Fibroblast of mammary gland (primary cell): Measurements from ENCODE around the gene RAMAC.
"Not testable (repeated sequence)": the region's sequence is repeated elsewhere in the genome, so short reads cannot be mapped to it uniquely, and the experiment has no call there.

Experiments used
- DNase-seq: peaks from one replicate; pipeline ENCODE4 v3.0.0-alpha.2; 2010; ENCODE audit warnings: low read depth
- H3K4me3 ChIP-seq: 2 replicates; pipeline ENCODE4 v1.5.1; 2011; ENCODE audit warnings: low read depth, mild to moderate bottlenecking, low read length, moderate library complexity; ENCODE audit not compliant: control insufficient read depth
- CTCF ChIP-seq: conservative IDR thresholded peaks from 2 replicates; pipeline ENCODE4 v1.5.1; 2011; ENCODE audit warnings: low read depth, low read length, inconsistent platforms; ENCODE audit not compliant: control insufficient read depth, insufficient read depth

The RAMAC gene

GRCh38 chr15:82995076-82995475 is 9.1 kb downstream of the RAMAC start:
- no peak overlapping the region for H3K4me3 ChIP-seq
- TF ChIP-seq CTCF = no peak
- no peak for DNase-seq

- H3K4me3 ChIP-seq = no peak overlapping the region
- no peak for TF ChIP-seq CTCF
- DNase-seq = peak; percentile 11
These were observed 9.9 kb downstream of the RAMAC start for GRCh38 chr15:82995938-82996337.

- TF ChIP-seq CTCF = no peak
- DNase-seq = peak; percentile 13
- H3K4me3 ChIP-seq = no peak overlapping the region
These were observed 13.4 kb downstream of the RAMAC start for GRCh38 chr15:82999426-82999825.

GRCh38 chr15:82999905-83000671 is 14.1 kb downstream of the RAMAC start:
- TF ChIP-seq CTCF = peak; percentile 66
- DNase-seq = peak; percentile 75
- peak overlapping the region; percentile 35 for H3K4me3 ChIP-seq

GRCh38 chr15:83000672-83001031 is 14.6 kb downstream of the RAMAC start:
- not testable (repeated sequence) for H3K4me3 ChIP-seq

GRCh38 chr15:83010709-83011270 is 24.8 kb downstream of the RAMAC start:
- H3K4me3 ChIP-seq = peak overlapping the region; percentile 92
- TF ChIP-seq CTCF = peak; percentile 96
- peak; percentile 84 for DNase-seq

More at GRCh38 chr15:83000672-83001031, 14.6 kb downstream of the RAMAC start:
- DNase-seq = not testable (repeated sequence)

- peak; percentile 42 for TF ChIP-seq CTCF
- DNase-seq = peak; percentile 87
- H3K4me3 ChIP-seq = peak within 1 kb of the TSS; percentile 92
These were observed 25.5 kb downstream of the RAMAC start, which contains the start of gene C15orf40 for GRCh38 chr15:83011271-83012075. Gene C15orf40 (minus strand): TSS chr15:83011639. CDS start chr15:83011607, 32 bp downstream.
